ENCODE results near the gene RASIP1. TPM values are rescaled to one million over a fixed set of nuclear protein-coding genes. Genes with fewer than 3 reads are reported as not detected.

The RASIP1 gene
- total RNA-seq, 3 donors from 2014 or later (not counting 1 experiment from before 2014, with no cell fraction given) = not detected

GRCh38 chr19:48715681-48716171, 24.7 kb downstream of the RASIP1 start:
- Histone ChIP-seq H3K4me1 (ENCODE audit: control insufficient read depth, insufficient read depth, low read length) (peaks cover 27% of the 10 kb centered on the region), H3K4me3 (ENCODE audit: low read length) (no peak overlapping the region), H3K9me3 (ENCODE audit: control insufficient read depth, insufficient read depth, low read length) (no peaks in the 10 kb centered on the region), H3K27me3 (ENCODE audit: control insufficient read depth, insufficient read depth, low read length) (no peaks in the 10 kb centered on the region), H3K27ac (ENCODE audit: low read length) (no peak overlapping the region), H3K36me3 (ENCODE audit: control insufficient read depth, insufficient read depth, low read length) (no peaks in the 10 kb centered on the region)
- intact Hi-C loops (cut with micrococcal nuclease) = no loop called here
- 94% methylated on average over 19 of the region's 19 CpGs for WGBS (ENCODE audit: insufficient coverage)
- DNase-seq (no peak), ATAC-seq (no peak)
- no peak overlapping the region for H3K4me3 Mint-ChIP-seq
- peaks cover 3 to 29% of the 10 kb centered on the region in 2 donors for H3K4me1 Mint-ChIP-seq
- H3K27me3 Mint-ChIP-seq (ENCODE audit: low read depth in 2 of 2) = no peaks in the 10 kb centered on the region
- no peaks in the 10 kb centered on the region for H3K36me3 Mint-ChIP-seq
- H3K9me3 Mint-ChIP-seq = no peaks in the 10 kb centered on the region
- TF ChIP-seq, protein P1, sequence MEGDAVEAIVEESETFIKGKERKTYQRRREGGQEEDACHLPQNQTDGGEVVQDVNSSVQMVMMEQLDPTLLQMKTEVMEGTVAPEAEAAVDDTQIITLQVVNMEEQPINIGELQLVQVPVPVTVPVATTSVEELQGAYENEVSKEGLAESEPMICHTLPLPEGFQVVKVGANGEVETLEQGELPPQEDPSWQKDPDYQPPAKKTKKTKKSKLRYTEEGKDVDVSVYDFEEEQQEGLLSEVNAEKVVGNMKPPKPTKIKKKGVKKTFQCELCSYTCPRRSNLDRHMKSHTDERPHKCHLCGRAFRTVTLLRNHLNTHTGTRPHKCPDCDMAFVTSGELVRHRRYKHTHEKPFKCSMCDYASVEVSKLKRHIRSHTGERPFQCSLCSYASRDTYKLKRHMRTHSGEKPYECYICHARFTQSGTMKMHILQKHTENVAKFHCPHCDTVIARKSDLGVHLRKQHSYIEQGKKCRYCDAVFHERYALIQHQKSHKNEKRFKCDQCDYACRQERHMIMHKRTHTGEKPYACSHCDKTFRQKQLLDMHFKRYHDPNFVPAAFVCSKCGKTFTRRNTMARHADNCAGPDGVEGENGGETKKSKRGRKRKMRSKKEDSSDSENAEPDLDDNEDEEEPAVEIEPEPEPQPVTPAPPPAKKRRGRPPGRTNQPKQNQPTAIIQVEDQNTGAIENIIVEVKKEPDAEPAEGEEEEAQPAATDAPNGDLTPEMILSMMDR (IDR thresholded peaks at IDR 0.05) = no peak
- no peak overlapping the region for H3K27ac Mint-ChIP-seq

DNA sequence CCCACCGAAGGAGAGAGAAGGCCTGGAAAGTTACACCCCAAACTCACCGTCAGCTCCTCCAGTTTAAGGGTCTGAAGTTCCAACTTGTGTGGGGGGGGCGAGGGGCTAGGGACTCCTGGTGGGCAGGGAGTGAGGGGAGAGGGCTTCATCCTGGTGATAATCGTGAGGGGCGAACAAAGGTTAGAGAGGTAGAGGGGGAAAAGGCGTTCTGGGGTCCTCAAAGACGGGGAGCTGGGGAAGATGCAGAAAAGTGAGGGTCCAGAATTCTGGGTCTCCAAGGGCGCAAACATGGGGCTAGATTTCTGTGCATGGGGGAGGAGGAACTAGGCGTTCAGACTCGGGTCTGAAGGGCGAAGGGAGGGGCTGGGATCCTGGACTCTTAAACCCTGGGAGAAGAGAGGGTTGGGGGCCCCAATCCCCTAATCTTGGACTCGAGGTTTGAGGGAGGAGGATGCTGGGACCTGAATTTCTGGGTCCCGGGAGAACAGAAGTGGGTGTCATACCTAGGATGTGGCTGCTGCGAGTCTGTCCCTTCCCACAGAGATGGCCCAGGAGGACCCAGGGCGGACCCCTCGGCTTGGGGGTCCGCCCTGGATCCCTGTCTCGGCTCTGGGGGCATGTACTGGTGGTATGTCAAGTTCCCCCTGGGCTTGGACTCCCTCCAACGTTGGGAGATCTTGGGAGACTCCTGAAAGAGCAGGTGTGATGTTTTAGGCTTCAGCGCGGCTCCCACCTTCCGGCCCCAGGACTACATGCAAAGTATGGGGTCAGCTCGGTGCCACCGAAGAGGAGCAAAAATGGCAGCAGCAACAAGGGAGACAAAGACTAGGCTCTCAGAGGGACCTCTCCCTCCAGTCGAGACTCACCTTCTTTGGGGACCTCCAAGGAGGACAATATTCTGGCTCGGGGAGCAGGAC, 25.4 kb downstream of the RASIP1 start:
- no peaks in the 10 kb centered on the region for H3K9me3 ChIP-seq (ENCODE audit: control insufficient read depth, insufficient read depth, low read length)
- ATAC-seq = no peak
- peak overlapping the region; percentile 83 for H3K4me3 Mint-ChIP-seq
- no peaks in the 10 kb centered on the region for H3K36me3 Mint-ChIP-seq
- peaks cover 0 to 25% of the 10 kb centered on the region in 2 donors for H3K4me1 Mint-ChIP-seq
- intact Hi-C loops (cut with micrococcal nuclease) = loop anchor here (1.0 kb wide), 1 partner anchor 23 kb away; no protein-coding TSS in a partner anchor
- H3K27ac Mint-ChIP-seq = peak overlapping the region; percentile 58 to 68
- H3K27me3 Mint-ChIP-seq (ENCODE audit: low read depth in 2 of 2) = no peaks in the 10 kb centered on the region
- peak overlapping the region; percentile 76 for H3K4me3 ChIP-seq (ENCODE audit: low read length)
- H3K4me1 ChIP-seq (ENCODE audit: control insufficient read depth, insufficient read depth, low read length) = peaks cover 21% of the 10 kb centered on the region
- no peaks in the 10 kb centered on the region for H3K36me3 ChIP-seq (ENCODE audit: control insufficient read depth, insufficient read depth, low read length)
- 67% methylated on average over 26 of the region's 26 CpGs for WGBS (ENCODE audit: insufficient coverage)
- TF ChIP-seq, protein P1 (IDR thresholded peaks at IDR 0.05) = no peak
- no peaks in the 10 kb centered on the region for H3K27me3 ChIP-seq (ENCODE audit: control insufficient read depth, insufficient read depth, low read length)
- no peaks in the 10 kb centered on the region for H3K9me3 Mint-ChIP-seq
- no peak for DNase-seq
- peak overlapping the region; percentile 91 for H3K27ac ChIP-seq (ENCODE audit: low read length)

GRCh38 chr19:48713864-48714755, 26.3 kb downstream of the RASIP1 start:
- Mint-ChIP-seq H3K4me3 (peak overlapping the region; percentile 83), H3K4me1 (peaks cover 0 to 25% of the 10 kb centered on the region in 2 donors), H3K27me3 (ENCODE audit: low read depth in 2 of 2) (no peaks in the 10 kb centered on the region), H3K27ac (peak overlapping the region; percentile 58 to 68), H3K36me3 (no peaks in the 10 kb centered on the region), H3K9me3 (no peaks in the 10 kb centered on the region)
- DNase-seq = peak; percentile 97 to 98
- H3K36me3 ChIP-seq (ENCODE audit: control insufficient read depth, insufficient read depth, low read length) = no peaks in the 10 kb centered on the region
- no peaks in the 10 kb centered on the region for H3K27me3 ChIP-seq (ENCODE audit: control insufficient read depth, insufficient read depth, low read length)
- H3K4me1 ChIP-seq (ENCODE audit: control insufficient read depth, insufficient read depth, low read length) = peaks cover 21% of the 10 kb centered on the region
- ATAC-seq = peak; percentile 90 to 96 (median 91)
- TF ChIP-seq, protein P1 (IDR thresholded peaks at IDR 0.05) = no peak
- no peaks in the 10 kb centered on the region for H3K9me3 ChIP-seq (ENCODE audit: control insufficient read depth, insufficient read depth, low read length)
- H3K27ac ChIP-seq (ENCODE audit: low read length) = peak overlapping the region; percentile 91
- intact Hi-C loops (cut with micrococcal nuclease) = loop anchor here (1.0 kb wide), 1 partner anchor 24 kb away; no protein-coding TSS in a partner anchor
- WGBS (ENCODE audit: insufficient coverage) = under 1% methylated on average over 67 of the region's 67 CpGs
- H3K4me3 ChIP-seq (ENCODE audit: low read length) = peak overlapping the region; percentile 78

Data from natural killer cell (primary cell).